Measurements from ENCODE around the gene OSBPL10.

Gene OSBPL10

GRCh38 chr3:31934866-31935265, 46.2 kb downstream of the OSBPL10 start:
- Histone ChIP-seq H3K4me1 (ENCODE audit: control insufficient read depth, insufficient read depth, low read length) (peaks cover 17% of the 10 kb centered on the region), H3K9me3 (replicated peaks; ENCODE audit: low read length) (no peaks in the 10 kb centered on the region), H3K4me3 (ENCODE audit: low read length) (no peak overlapping the region), H3K9ac (ENCODE audit: low read depth, low read length) (no peak overlapping the region), H3K36me3 (ENCODE audit: insufficient read depth, low read length) (no peaks in the 10 kb centered on the region), H3K27me3 (ENCODE audit: control insufficient read depth, insufficient read depth, low read length) (no peaks in the 10 kb centered on the region), H3K4me2 (ENCODE audit: low read length) (no peak overlapping the region)

GRCh38 chr3:31934018-31934417, 47.0 kb downstream of the OSBPL10 start:
- Histone ChIP-seq H3K36me3 (ENCODE audit: insufficient read depth, low read length) (no peaks in the 10 kb centered on the region), H3K4me2 (ENCODE audit: low read length) (no peak overlapping the region), H3K4me3 (ENCODE audit: low read length) (no peak overlapping the region), H3K27me3 (ENCODE audit: control insufficient read depth, insufficient read depth, low read length) (no peaks in the 10 kb centered on the region), H3K9me3 (replicated peaks; ENCODE audit: low read length) (no peaks in the 10 kb centered on the region), H3K4me1 (ENCODE audit: control insufficient read depth, insufficient read depth, low read length) (peaks cover 17% of the 10 kb centered on the region), H3K9ac (ENCODE audit: low read depth, low read length) (no peak overlapping the region)

- no peak overlapping the region for H3K4me2 ChIP-seq (ENCODE audit: low read length)
- peaks cover 17% of the 10 kb centered on the region for H3K4me1 ChIP-seq (ENCODE audit: control insufficient read depth, insufficient read depth, low read length)
- H3K4me3 ChIP-seq (ENCODE audit: low read length): no peak overlapping the region
- H3K9ac ChIP-seq (ENCODE audit: low read depth, low read length): no peak overlapping the region
- H3K36me3 ChIP-seq (ENCODE audit: insufficient read depth, low read length): no peaks in the 10 kb centered on the region
- H3K9me3 ChIP-seq (replicated peaks; ENCODE audit: low read length): no peaks in the 10 kb centered on the region
- H3K27me3 ChIP-seq (ENCODE audit: control insufficient read depth, insufficient read depth, low read length): no peaks in the 10 kb centered on the region
Measured at GRCh38 chr3:31932990-31933389, 48.1 kb downstream of the OSBPL10 start.

DNA sequence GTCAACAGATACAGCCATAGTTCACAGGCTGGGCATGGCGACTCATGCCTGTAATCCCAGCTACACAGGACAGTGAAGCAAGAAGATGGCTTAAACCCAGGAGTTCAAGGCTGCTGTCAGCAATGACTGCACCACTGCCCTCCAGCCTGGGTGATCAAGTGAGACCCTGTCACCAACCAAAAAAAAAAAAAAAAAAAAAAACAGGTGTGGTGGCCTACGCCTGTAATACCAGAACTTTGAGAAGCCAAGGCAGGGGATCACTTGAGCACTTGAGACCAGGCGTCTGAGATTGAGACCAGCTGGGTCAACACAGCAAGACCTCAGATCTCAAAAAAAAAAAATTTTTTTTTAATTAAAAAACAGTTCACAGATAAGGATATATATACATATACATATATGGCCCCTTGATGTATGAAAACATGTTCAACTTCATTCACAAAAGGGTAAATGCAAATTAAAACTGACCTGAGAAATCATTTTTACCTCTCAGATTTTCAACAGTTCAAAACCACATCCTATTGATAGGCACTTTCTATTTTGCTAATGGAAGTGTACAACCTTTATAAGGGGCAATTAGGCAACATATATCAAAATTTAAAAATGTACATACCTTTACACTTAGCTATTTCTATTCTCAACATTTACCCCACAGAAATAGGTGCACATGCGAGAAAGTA, 51.1 kb downstream of the OSBPL10 start:
- Histone ChIP-seq H3K4me2 (ENCODE audit: low read length) (no peak overlapping the region), H3K36me3 (ENCODE audit: insufficient read depth, low read length) (no peaks in the 10 kb centered on the region), H3K4me1 (ENCODE audit: control insufficient read depth, insufficient read depth, low read length) (peaks cover 21% of the 10 kb centered on the region), H3K27me3 (ENCODE audit: control insufficient read depth, insufficient read depth, low read length) (no peaks in the 10 kb centered on the region), H3K9me3 (replicated peaks; ENCODE audit: low read length) (no peaks in the 10 kb centered on the region), H3K9ac (ENCODE audit: low read depth, low read length) (no peak overlapping the region), H3K4me3 (ENCODE audit: low read length) (no peak overlapping the region)

DNA sequence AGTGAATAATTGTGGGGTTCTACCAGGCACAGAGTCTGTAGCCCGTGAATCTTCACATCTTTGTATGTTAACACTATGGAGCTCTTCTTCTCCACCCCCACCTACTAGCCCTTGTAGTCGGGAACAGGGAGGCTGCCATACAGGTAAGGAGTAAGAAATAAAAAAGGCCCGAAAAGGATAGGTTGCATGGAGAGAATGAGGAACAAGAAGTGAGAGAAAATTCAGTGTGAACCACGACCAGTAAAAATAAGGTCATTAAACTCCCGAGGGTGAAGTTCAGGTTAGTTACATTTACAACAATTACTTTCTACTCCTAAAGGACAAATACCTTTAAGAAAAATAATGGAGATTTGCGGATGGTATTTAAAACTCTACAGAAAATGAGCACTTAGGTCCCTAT, 53.3 kb downstream of the OSBPL10 start:
- Histone ChIP-seq H3K4me3 (ENCODE audit: low read length) (no peak overlapping the region), H3K9ac (ENCODE audit: low read depth, low read length) (peak overlapping the region; percentile 5), H3K4me1 (ENCODE audit: control insufficient read depth, insufficient read depth, low read length) (peaks cover 13% of the 10 kb centered on the region), H3K27me3 (ENCODE audit: control insufficient read depth, insufficient read depth, low read length) (no peaks in the 10 kb centered on the region), H3K4me2 (ENCODE audit: low read length) (no peak overlapping the region), H3K36me3 (ENCODE audit: insufficient read depth, low read length) (no peaks in the 10 kb centered on the region), H3K9me3 (replicated peaks; ENCODE audit: low read length) (no peaks in the 10 kb centered on the region)

DNA sequence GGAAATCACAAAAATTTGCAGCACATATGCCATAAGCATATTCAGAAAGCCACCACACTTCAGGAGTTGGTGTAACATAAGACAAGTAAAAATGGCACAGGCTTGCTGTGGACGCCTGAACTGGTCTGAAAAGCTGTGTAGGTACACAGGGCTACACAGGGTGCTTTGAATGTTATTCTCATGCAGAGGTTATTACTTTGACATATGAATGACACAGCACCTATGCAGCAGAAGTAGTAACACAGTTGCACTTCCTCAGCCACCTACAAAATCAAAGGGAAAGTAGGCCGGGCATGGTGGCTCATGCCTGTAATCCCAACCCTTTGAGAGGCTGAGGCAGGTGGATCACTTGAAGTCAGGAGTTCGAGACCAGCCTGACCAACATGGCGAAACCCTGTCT, 54.5 kb downstream of the OSBPL10 start:
- Histone ChIP-seq H3K4me3 (ENCODE audit: low read length) (no peak overlapping the region), H3K9ac (ENCODE audit: low read depth, low read length) (no peak overlapping the region), H3K36me3 (ENCODE audit: insufficient read depth, low read length) (no peaks in the 10 kb centered on the region), H3K27me3 (ENCODE audit: control insufficient read depth, insufficient read depth, low read length) (no peaks in the 10 kb centered on the region), H3K4me1 (ENCODE audit: control insufficient read depth, insufficient read depth, low read length) (peaks cover 13% of the 10 kb centered on the region), H3K4me2 (ENCODE audit: low read length) (no peak overlapping the region), H3K9me3 (replicated peaks; ENCODE audit: low read length) (no peaks in the 10 kb centered on the region)

- Histone ChIP-seq H3K9me3 (replicated peaks; ENCODE audit: low read length) (no peaks in the 10 kb centered on the region), H3K9ac (ENCODE audit: low read depth, low read length) (no peak overlapping the region), H3K4me3 (ENCODE audit: low read length) (no peak overlapping the region), H3K27me3 (ENCODE audit: control insufficient read depth, insufficient read depth, low read length) (no peaks in the 10 kb centered on the region), H3K4me2 (ENCODE audit: low read length) (no peak overlapping the region), H3K4me1 (ENCODE audit: control insufficient read depth, insufficient read depth, low read length) (peaks cover 13% of the 10 kb centered on the region), H3K36me3 (ENCODE audit: insufficient read depth, low read length) (no peaks in the 10 kb centered on the region)
Measured at GRCh38 chr3:31925271-31925630, 55.8 kb downstream of the OSBPL10 start.

DNA sequence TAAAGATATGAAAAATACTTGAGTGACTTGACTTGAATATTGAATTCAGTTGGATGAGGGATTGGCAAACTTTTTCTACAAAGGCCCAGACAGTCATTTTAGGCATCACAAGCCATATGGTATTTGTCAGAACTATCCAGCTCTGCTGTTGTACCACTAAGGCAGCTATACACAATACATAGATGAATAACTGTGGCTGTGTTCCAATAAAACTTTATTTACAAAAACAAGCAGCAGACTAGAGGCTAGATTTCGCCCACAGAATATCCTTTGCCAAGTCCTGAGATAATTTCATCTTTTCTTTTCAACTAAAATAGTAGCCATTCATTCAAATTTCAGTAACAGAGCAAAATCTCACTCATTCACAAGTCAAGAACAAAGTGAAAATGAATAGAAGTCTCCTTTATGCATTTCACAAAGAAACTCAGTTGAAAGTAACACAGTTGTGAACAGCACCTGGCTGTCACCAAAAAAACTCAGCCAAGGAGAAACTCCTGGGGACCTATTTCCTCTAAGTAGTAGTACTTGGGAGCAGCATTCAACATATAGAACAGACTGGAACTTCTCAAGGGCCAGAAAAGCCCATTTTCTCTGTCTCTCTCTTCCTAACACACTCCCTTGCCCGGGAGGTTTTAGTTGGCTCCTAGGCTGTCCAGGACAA, 56.3 kb downstream of the OSBPL10 start:
- Histone ChIP-seq H3K4me2 (ENCODE audit: low read length) (no peak overlapping the region), H3K27me3 (ENCODE audit: control insufficient read depth, insufficient read depth, low read length) (no peaks in the 10 kb centered on the region), H3K4me3 (ENCODE audit: low read length) (no peak overlapping the region), H3K9ac (ENCODE audit: low read depth, low read length) (no peak overlapping the region), H3K36me3 (ENCODE audit: insufficient read depth, low read length) (no peaks in the 10 kb centered on the region), H3K4me1 (ENCODE audit: control insufficient read depth, insufficient read depth, low read length) (peaks cover 13% of the 10 kb centered on the region), H3K9me3 (replicated peaks; ENCODE audit: low read length) (no peaks in the 10 kb centered on the region)

- Histone ChIP-seq H3K4me3 (ENCODE audit: low read length) (no peak overlapping the region), H3K4me1 (ENCODE audit: control insufficient read depth, insufficient read depth, low read length) (peaks cover 18% of the 10 kb centered on the region), H3K27me3 (ENCODE audit: control insufficient read depth, insufficient read depth, low read length) (no peaks in the 10 kb centered on the region), H3K9me3 (replicated peaks; ENCODE audit: low read length) (no peaks in the 10 kb centered on the region), H3K4me2 (ENCODE audit: low read length) (no peak overlapping the region), H3K36me3 (ENCODE audit: insufficient read depth, low read length) (no peaks in the 10 kb centered on the region), H3K9ac (ENCODE audit: low read depth, low read length) (no peak overlapping the region)
Measured at GRCh38 chr3:31922962-31923361, 58.1 kb downstream of the OSBPL10 start.

DNA sequence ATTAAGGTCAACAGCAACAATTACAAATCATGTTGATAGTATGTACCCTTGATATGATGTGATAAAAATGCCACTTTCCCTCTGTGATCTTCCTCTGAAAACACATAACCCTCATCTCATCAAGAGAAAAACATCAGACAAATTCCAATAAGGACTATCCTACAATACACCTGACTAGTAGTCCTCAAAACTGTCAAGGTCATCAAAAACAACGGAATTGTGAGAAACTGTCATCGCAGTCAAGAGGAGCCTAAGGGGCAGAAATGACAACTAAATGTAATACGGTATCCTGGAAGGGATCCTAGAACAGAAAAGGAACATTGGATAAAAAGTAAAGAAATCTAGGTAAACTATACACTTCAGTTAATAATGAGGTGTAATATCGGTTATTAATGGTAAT, 59.2 kb downstream of the OSBPL10 start:
- Histone ChIP-seq H3K4me2 (ENCODE audit: low read length) (no peak overlapping the region), H3K27me3 (ENCODE audit: control insufficient read depth, insufficient read depth, low read length) (no peaks in the 10 kb centered on the region), H3K36me3 (ENCODE audit: insufficient read depth, low read length) (no peaks in the 10 kb centered on the region), H3K9ac (ENCODE audit: low read depth, low read length) (no peak overlapping the region), H3K4me1 (ENCODE audit: control insufficient read depth, insufficient read depth, low read length) (peaks cover 17% of the 10 kb centered on the region), H3K4me3 (ENCODE audit: low read length) (no peak overlapping the region), H3K9me3 (replicated peaks; ENCODE audit: low read length) (no peaks in the 10 kb centered on the region)

GRCh38 chr3:31920310-31920709, 60.8 kb downstream of the OSBPL10 start:
- Histone ChIP-seq H3K4me1 (ENCODE audit: control insufficient read depth, insufficient read depth, low read length) (peaks cover 14% of the 10 kb centered on the region), H3K4me3 (ENCODE audit: low read length) (no peak overlapping the region), H3K4me2 (ENCODE audit: low read length) (no peak overlapping the region), H3K9ac (ENCODE audit: low read depth, low read length) (no peak overlapping the region), H3K27me3 (ENCODE audit: control insufficient read depth, insufficient read depth, low read length) (no peaks in the 10 kb centered on the region), H3K36me3 (ENCODE audit: insufficient read depth, low read length) (no peaks in the 10 kb centered on the region), H3K9me3 (replicated peaks; ENCODE audit: low read length) (no peaks in the 10 kb centered on the region)

DNA sequence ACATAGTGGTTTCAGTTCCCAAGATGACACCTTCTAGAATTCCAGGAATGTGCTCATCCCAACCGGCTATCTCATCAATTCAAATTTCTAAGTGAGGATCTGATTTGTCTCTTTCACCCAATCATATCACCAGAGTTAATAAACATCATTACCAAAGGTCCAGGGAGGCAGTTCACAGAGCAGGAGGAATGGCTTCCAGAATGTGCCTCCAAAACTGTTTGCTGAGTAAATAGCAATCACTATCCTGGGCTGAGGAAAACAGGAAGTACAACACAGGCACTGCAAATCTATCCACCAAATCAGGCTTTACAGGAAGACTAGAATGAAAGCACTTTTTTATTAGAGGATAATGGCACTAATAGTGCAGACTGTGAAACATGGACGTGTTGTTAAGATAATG, 61.5 kb downstream of the OSBPL10 start:
- H3K27me3 ChIP-seq (ENCODE audit: control insufficient read depth, insufficient read depth, low read length): no peaks in the 10 kb centered on the region
- H3K4me3 ChIP-seq (ENCODE audit: low read length): no peak overlapping the region
- no peaks in the 10 kb centered on the region for H3K9me3 ChIP-seq (replicated peaks; ENCODE audit: low read length)
- H3K9ac ChIP-seq (ENCODE audit: low read depth, low read length): no peak overlapping the region
- H3K36me3 ChIP-seq (ENCODE audit: insufficient read depth, low read length): no peaks in the 10 kb centered on the region
- H3K4me1 ChIP-seq (ENCODE audit: control insufficient read depth, insufficient read depth, low read length): peaks cover 14% of the 10 kb centered on the region
- no peak overlapping the region for H3K4me2 ChIP-seq (ENCODE audit: low read length)
